Measurements from ENCODE around the gene ANO1.
"Not testable (repeated sequence)": the region's sequence is repeated elsewhere in the genome, so short reads cannot be mapped to it uniquely, and the experiment has no call there.

Gene ANO1

GRCh38 chr11:70078095-70078780 is at the start of gene ANO1:
Gene ANO1 (plus strand): TSS chr11:70078317. CDS start chr11:70078607, 290 bp downstream.
- DNase-seq = no peak
- in situ Hi-C loops (cut with MboI; ENCODE audit: low pct_unique_long_range_greater_than_20kb, low sequenced_read_pairs) = no loop called here

- in situ Hi-C loops (cut with MboI; ENCODE audit: low pct_unique_long_range_greater_than_20kb, low sequenced_read_pairs) = no loop called here
- DNase-seq = no peak
Observed at GRCh38 chr11:70029115-70029860, 48.8 kb upstream of the ANO1 start.

GRCh38 chr11:70029861-70030380 is 48.2 kb upstream of the ANO1 start:
- in situ Hi-C loops (cut with MboI; ENCODE audit: low pct_unique_long_range_greater_than_20kb, low sequenced_read_pairs) = no loop called here
- DNase-seq = no peak

DNA sequence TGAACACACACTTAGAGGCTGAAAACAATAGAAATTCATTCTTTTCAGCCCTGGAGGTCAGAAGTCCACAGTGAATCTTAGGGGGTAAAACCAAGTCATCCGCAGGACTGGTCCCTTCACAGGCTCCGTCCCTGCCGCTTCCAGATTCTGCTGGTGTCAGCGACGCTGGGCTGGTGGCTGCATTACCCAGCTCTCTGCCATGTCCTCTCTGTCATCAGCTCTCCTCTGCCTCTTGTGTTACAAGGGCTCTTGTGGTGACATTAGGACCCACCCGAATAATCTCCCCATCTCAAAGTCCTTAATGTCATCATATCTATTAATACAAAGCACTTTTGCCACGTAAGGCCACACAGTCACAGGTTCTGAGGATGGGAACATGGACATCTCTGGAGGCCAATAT is 47.7 kb upstream of the ANO1 start:
- DNase-seq = no peak
- in situ Hi-C loops (cut with MboI; ENCODE audit: low pct_unique_long_range_greater_than_20kb, low sequenced_read_pairs) = no loop called here

GRCh38 chr11:70031631-70032469 is 46.3 kb upstream of the ANO1 start:
- DNase-seq = no peak
- in situ Hi-C loops (cut with MboI; ENCODE audit: low pct_unique_long_range_greater_than_20kb, low sequenced_read_pairs) = no loop called here

DNA sequence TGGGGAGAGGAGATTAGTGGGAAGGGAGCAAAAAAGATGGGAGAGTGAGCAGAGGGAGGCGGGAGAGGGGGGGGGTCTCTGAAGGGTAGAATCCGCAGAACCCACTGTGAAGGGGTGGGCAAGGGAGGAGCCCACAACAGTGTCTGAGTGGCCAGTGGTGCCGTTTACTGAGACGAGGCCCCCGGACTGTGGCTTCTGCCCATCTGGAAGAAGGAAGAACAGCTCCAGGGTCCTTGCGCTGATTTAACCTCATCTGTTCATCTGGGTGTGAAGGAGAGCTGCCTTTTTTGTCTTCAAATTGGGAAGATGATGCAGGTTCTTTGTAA is 45.7 kb upstream of the ANO1 start:
- DNase-seq = no peak
- in situ Hi-C loops (cut with MboI; ENCODE audit: low pct_unique_long_range_greater_than_20kb, low sequenced_read_pairs) = no loop called here

DNA sequence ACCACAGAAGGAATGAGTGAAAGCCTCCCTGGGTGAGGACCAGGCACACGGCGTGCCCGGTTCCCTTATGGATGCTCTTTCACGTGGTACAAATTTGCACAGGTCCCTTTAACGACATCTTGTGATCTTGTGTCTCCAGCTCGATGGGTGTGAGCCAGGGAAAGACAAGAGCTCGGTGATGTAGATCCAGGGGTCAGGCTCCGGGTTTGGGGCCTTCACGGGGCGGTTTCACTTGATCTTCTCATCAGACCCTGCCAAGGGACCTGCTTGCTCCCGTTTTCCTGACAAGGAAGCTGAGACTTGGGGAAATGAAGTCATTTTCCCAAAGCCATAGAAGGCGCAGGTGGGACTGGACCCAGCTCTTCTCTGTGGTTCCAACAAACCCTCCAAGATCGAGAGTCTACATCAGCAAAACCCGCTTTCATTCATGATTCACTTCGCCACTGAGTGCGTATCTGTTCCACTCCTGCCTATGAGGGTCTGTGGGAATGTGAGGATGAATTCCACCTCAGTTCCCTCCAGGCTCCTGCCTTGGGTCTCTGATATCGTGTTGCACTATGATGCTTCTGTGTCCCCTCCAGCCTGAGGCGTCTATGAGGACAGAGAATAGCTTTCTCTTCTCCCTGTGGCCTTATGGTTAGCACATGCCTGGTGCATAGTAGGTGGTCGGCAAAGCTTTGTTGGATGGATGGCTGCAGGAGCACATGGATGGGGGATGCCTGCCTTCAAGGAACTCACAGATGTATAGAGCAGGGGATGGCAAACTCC is 45.0 kb upstream of the ANO1 start:
- DNase-seq = no peak
- in situ Hi-C loops (cut with MboI; ENCODE audit: low pct_unique_long_range_greater_than_20kb, low sequenced_read_pairs) = no loop called here

DNA sequence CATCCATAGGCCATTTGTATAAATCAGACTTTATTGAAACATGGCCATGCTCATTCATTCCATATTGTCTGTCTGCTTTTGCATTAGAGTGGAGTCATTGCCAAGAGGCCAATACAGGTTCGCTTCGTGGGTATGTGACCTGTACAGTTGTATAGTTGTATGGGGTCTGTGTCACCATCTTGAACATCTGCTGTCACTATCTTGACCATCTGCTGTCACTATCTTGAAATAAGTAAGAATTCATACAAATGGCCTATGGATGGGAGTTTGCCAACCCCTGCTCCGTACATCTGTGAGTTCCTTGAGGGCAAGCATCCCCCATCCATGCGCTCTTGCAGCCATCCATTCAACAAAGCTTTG is 44.4 kb upstream of the ANO1 start:
- in situ Hi-C loops (cut with MboI; ENCODE audit: low pct_unique_long_range_greater_than_20kb, low sequenced_read_pairs) = no loop called here
- DNase-seq = no peak

DNA sequence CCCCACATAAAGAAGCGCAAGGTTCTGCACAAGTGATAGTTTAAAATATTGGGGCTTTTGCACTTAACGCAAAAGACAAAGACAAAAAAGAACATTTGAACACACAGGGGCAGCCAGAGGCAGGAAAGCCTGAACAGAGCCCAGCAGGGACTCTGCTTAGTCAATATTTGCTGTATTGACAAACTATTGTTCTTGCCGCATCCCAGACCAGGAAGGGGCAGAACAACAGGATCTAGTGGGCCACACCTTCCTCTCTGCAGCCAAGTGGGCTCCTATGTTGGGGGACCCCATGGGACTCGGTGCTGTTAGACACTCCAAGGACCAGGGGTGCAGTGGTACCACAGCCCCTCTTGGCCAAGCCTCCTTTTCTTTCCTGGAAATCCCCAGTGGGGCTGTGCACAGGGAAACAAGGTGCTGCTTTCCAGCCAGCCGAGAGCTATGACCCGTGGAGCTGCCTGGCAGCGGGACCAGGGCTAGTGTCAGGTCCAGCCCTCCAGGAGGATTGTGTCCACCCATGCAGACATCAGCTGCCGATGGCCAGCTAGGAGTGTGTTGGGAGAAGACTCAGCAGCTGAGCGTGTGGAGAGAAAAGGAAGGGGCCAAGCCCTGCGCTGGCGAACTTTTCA is 43.3 kb upstream of the ANO1 start:
- in situ Hi-C loops (cut with MboI; ENCODE audit: low pct_unique_long_range_greater_than_20kb, low sequenced_read_pairs) = no loop called here
- DNase-seq = no peak

DNA sequence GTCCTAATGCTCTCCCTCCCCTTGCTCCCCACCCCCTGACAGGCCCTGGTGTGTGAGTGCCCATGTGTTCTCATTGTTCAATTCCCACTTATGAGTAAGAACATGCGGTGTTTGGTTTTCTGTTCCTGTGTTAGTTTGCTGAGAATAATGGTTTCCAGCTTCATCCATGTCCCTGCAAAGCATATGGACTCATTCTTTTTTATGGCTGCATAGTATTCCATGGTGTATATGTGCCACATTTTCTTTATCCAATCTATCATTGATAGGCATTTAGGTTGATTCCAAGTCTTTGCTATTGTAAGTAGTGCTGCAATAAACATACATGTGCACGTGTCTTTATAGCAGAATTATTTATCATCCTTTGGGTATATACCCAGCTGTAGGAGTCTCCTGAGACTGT is 42.5 kb upstream of the ANO1 start:
- in situ Hi-C loops (cut with MboI; ENCODE audit: low pct_unique_long_range_greater_than_20kb, low sequenced_read_pairs) = not testable (repeated sequence)

DNA sequence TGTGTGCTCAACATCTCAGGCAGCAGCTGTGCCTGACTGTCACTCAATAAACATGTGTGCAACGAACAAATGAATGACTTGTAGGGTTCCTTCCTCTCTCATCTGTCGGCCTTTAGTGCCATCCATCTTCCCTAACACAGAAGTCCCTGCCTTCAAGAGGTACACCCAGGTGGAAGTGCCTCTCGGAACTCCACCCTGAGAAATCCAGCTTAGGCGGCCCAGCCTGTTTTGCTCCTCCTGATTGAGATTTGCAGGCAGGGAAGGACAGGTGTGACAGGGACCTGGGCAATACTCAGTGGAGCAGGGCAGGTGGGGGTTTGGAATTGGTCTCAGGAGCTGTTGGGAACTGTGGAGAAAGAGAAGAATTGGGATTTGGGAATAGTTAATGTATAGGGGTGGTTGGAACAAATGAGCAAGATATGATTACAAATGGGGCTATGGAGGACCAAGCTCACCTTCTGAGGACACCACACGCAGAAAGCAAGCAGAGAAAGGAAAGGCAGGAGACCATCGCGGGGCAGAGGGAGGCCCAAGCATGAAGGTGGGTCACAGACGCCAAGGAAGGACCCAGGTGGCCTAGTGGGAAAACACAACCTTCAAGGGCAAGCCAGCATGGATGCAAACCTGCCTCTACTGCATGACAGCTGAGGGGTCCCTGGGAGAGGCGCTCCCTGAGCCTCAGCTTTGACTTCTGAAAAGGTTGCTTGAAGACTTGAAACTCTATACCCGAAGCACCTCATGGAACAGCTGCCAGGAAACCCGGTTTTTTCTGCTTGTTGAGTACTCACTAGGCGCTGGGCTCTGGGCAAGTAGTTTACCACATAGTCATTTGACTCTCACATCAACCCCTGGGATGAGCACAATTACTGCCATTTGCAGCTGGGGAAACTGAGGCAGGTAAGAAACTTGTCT is 40.9 kb upstream of the ANO1 start:
- no peak for DNase-seq
- in situ Hi-C loops (cut with MboI; ENCODE audit: low pct_unique_long_range_greater_than_20kb, low sequenced_read_pairs) = no loop called here

More for the DNA sequence above, 42.5 kb upstream of the ANO1 start:
- not testable (repeated sequence) for DNase-seq

DNA sequence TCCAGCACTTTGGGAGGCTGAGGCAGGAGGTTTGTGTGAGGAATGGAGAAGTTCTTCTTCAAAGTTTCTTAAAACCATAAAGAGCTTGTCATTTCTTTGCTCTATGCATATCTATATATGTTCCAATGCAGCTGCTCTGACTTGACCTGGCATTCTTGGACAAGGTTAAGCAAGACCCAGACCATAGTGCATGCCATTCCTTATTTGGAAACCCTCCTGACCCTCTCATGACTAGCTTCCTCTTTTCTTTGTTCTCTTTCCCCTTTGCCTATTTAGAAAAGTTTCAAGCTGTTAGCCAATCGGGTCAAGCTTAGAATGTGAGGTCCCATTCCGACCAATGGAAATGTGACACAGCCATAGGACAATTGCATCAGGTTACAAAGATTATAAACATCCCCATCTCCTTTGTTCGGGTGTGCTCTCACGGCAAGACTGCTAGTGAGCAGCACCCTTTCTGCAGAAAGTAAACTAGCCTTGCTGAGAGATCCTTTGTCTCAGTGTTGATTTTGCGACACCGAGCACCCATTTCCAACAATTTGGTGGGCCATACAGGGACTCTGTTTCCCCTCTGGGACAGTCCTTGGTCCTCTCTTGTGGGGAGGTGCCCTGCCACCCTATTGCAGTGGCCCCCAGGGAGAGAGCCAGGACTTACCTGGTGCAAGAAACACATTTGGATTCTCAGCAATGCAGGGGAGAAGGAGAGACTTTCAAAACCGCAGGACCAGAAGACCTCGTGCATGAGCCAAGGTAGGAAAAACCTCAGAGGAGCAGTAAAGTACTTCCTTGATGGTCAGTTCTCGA is 39.9 kb upstream of the ANO1 start:
- DNase-seq = no peak
- in situ Hi-C loops (cut with MboI; ENCODE audit: low pct_unique_long_range_greater_than_20kb, low sequenced_read_pairs) = no loop called here

DNA sequence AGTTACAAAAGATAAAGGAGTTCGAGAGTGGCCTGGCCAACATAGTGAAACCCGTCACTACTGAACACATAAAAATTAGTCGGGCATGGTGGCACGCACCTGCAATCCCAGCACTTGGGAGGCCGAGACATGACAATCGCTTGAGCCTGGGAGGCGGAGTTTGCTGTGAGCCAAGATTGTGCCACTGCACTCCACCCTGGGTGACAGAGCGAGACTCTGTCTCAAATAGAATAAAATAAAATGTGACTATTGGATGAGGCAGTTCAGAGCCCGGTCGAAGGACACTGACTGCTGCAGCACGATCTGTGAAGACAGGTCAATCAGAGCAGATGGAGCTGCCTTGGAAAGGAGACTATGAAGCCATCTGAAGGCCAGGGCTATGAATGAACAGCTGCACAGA is 37.7 kb upstream of the ANO1 start:
- DNase-seq = no peak
- in situ Hi-C loops (cut with MboI; ENCODE audit: low pct_unique_long_range_greater_than_20kb, low sequenced_read_pairs) = no loop called here

GRCh38 chr11:70040869-70041501 is 37.1 kb upstream of the ANO1 start:
- in situ Hi-C loops (cut with MboI; ENCODE audit: low pct_unique_long_range_greater_than_20kb, low sequenced_read_pairs) = no loop called here

DNA sequence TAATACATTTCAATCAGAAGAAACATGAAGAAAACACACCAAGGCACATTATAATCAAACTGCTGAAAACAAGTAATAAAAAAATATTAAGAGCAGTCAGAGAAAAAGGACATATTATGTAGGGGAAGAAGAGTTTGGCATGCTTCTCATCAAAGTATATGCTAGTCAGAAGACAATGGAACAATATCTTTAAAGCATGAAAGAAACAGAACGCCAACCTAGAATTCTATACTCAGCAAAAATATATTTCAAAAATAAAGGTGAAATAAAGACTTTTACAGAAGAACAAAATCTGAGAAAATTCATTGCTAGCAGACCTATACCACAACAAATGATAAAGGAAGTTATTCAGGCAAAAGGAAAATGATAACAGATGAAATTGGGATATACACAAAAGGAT is 34.6 kb upstream of the ANO1 start:
- DNase-seq = no peak
- in situ Hi-C loops (cut with MboI; ENCODE audit: low pct_unique_long_range_greater_than_20kb, low sequenced_read_pairs) = no loop called here

More at GRCh38 chr11:70040869-70041501, 37.1 kb upstream of the ANO1 start:
- DNase-seq = no peak

DNA sequence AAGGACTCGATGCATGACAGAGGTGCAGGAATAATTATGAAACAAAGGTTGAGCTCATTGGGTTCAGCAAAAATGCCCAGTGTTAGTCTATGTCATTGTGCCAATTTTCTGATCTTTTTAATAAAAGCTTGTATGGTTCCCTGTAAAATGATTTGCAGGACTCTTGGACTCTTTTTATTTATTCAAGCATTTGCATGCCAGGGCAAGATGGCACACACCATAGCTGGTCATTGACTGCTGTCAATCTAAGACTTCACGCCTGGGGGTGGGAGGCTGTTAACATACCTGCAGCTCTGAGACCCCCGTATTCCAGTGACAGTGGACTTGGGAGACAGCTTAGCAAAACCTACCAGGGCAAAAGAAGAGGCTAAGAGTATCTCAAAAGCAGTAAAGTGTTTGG is 32.0 kb upstream of the ANO1 start:
- in situ Hi-C loops (cut with MboI; ENCODE audit: low pct_unique_long_range_greater_than_20kb, low sequenced_read_pairs) = no loop called here
- no peak for DNase-seq

Data from KBM-7 (cell line).